NOMO-1 treated with dmso at 0.1 percent for 144 hours (cell line): Measurements from ENCODE around the gene DKKL1.

ENCODE experiments used
- DNase-seq: peaks from one replicate; lab custom pipeline; 2025; ENCODE audit not compliant: unreplicated experiment; lab: John Stamatoyannopoulos, UW

The DKKL1 gene

GRCh38 chr19:49391581-49392399 lies 28.1 kb downstream of the DKKL1 start:
- DNase-seq, result peak; percentile 42

- no peak for DNase-seq
These were observed 30.2 kb downstream of the DKKL1 start for GRCh38 chr19:49393881-49394280.

GRCh38 chr19:49395581-49396407 lies 32.1 kb downstream of the DKKL1 start:
- DNase-seq, result no peak

- DNase-seq, result no peak
These were observed 33.2 kb downstream of the DKKL1 start for GRCh38 chr19:49396738-49397505.

- DNase-seq, result no peak
These were observed 34.4 kb downstream of the DKKL1 start for GRCh38 chr19:49398001-49398615.

GRCh38 chr19:49398931-49399330 lies 35.3 kb downstream of the DKKL1 start:
- DNase-seq, result no peak

GRCh38 chr19:49400029-49400428 lies 36.4 kb downstream of the DKKL1 start:
- DNase-seq, result no peak

GRCh38 chr19:49403404-49404187 lies 39.9 kb downstream of the DKKL1 start:
- no peak for DNase-seq

- DNase-seq, result no peak
These were observed 43.4 kb downstream of the DKKL1 start for GRCh38 chr19:49407079-49407478.

GRCh38 chr19:49407482-49408015 lies 43.9 kb downstream of the DKKL1 start:
- DNase-seq, result no peak

- no peak for DNase-seq
These were observed 45.3 kb downstream of the DKKL1 start for GRCh38 chr19:49408816-49409440.

GRCh38 chr19:49409441-49410029 lies 45.9 kb downstream of the DKKL1 start:
- DNase-seq, result peak; percentile 67

- no peak for DNase-seq
These were observed 48.1 kb downstream of the DKKL1 start for GRCh38 chr19:49411681-49412326.

- DNase-seq, result no peak
These were observed 49.7 kb downstream of the DKKL1 start for GRCh38 chr19:49413348-49413747.

GRCh38 chr19:49414256-49414655 lies 50.6 kb downstream of the DKKL1 start:
- no peak for DNase-seq

GRCh38 chr19:49415102-49415809 lies 51.6 kb downstream of the DKKL1 start:
- DNase-seq, result no peak

- no peak for DNase-seq
These were observed 52.1 kb downstream of the DKKL1 start for GRCh38 chr19:49415810-49416200.

GRCh38 chr19:49417088-49417487 lies 53.4 kb downstream of the DKKL1 start:
- DNase-seq, result no peak
